Measurements from ENCODE around the gene CFAP74.

- TF ChIP-seq CTCF (IDR thresholded peaks at IDR 0.05) (no peak), POLR2A (IDR thresholded peaks at IDR 0.05) (no peak)
Measured at GRCh38 chr1:1981142-1981500, 22.5 kb downstream of the CFAP74 start.

All from heart left ventricle (tissue), 13 donors.